Panc1 (cell line): ENCODE results near the gene TET3. TPM values are rescaled to one million over a fixed set of nuclear protein-coding genes. Genes with fewer than 3 reads are reported as not detected.

Experiments
- ATAC-seq: fragments of 200-7000 bp; cut with Tn5 transposase; 2 replicates; pipeline ENCODE4 v1.9.1; 2020; ENCODE audit warnings: mild to moderate bottlenecking, moderate library complexity
- BruUV-seq: library from RNA; stranded (reverse); fragments of 400-500 nt; replicated peaks from 2 replicates; lab custom pipeline; 2021; lab: Mats Ljungman, UMichigan
- CTCF ChIA-PET: fragments of 300-600 bp; sonication (Branson Sonifier 250); formaldehyde crosslinking; loops from one replicate; lab custom pipeline; 2022; ENCODE audit warnings: antibody characterized with exemption; lab: Charles Lee
- POLR2A ChIA-PET: fragments of 300-600 bp; sonication (Branson Sonifier 250); formaldehyde crosslinking; loops from one replicate; lab custom pipeline; 2022; ENCODE audit warnings: antibody characterized with exemption; lab: Charles Lee
- DNase-seq: peaks from one replicate; pipeline ENCODE4 v3.0.0-alpha.2; 2010; ENCODE audit warnings: low read depth, low spot score
- H3K27ac ChIP-seq: 2 replicates; pipeline ENCODE4 v1.5.1; 2011; ENCODE audit warnings: mild to moderate bottlenecking, low read length, inconsistent platforms
- H3K27me3 ChIP-seq: fragments of 200-500 bp; sonication (Bioruptor generic); 2 replicates; pipeline ENCODE4 v1.6.0; 2014; ENCODE audit warnings: low read length, inconsistent platforms; ENCODE audit not compliant: control insufficient read depth, insufficient read depth
- H3K36me3 ChIP-seq: fragments of 200-500 bp; sonication (Bioruptor generic); 2 replicates; pipeline ENCODE4 v1.5.1; 2014; ENCODE audit warnings: inconsistent platforms, mild to moderate bottlenecking, low read length, moderate library complexity; ENCODE audit not compliant: control insufficient read depth, insufficient read depth
- H3K4me1 ChIP-seq: 2 replicates; pipeline ENCODE4 v1.5.1; 2011; ENCODE audit warnings: inconsistent platforms, mild to moderate bottlenecking, low read length, moderate library complexity; ENCODE audit not compliant: control insufficient read depth, insufficient read depth
- H3K4me3 ChIP-seq, 2 experiments: 2 replicates each; pipeline ENCODE4 v1.5.1; 2011 to 2012; ENCODE audit warnings: low read depth in 2 of 2, low read length in 2 of 2, mild to moderate bottlenecking in 2 of 2, inconsistent platforms in 1 of 2, moderate library complexity in 1 of 2
- H3K9me3 ChIP-seq: fragments of 200-500 bp; sonication (Bioruptor generic); 2 replicates; pipeline ENCODE4 v1.5.1; 2014; ENCODE audit warnings: low read depth, mild to moderate bottlenecking, inconsistent platforms, low read length, moderate library complexity; ENCODE audit not compliant: control insufficient read depth, insufficient read depth
- CTCF ChIP-seq: fragments of 450-650 bp; IDR thresholded peaks from 2 replicates; pipeline ENCODE4 v1.5.1; 2017; ENCODE audit warnings: mild to moderate bottlenecking
- POLR2AphosphoS5 ChIP-seq: IDR thresholded peaks from 2 replicates; pipeline ENCODE4 v1.6.1; 2012; ENCODE audit warnings: mild to moderate bottlenecking, low read depth, low read length, moderate library complexity
- REST ChIP-seq, 2 experiments: IDR thresholded peaks; 2 replicates each; pipeline ENCODE4 v1.6.1; 2011 to 2012; ENCODE audit warnings: low read depth in 2 of 2, control low read depth in 1 of 2, low read length in 1 of 2, mild to moderate bottlenecking in 1 of 2, moderate library complexity in 1 of 2; ENCODE audit not compliant: insufficient read depth in 1 of 2
- SIN3A ChIP-seq: IDR thresholded peaks from 2 replicates; pipeline ENCODE4 v1.6.1; 2012; ENCODE audit warnings: low read depth, mild to moderate bottlenecking, low read length, moderate library complexity, borderline replicate concordance; ENCODE audit not compliant: insufficient read depth
- TCF7L2 ChIP-seq: IDR thresholded peaks from 2 replicates; pipeline ENCODE4 v1.6.1; 2011; ENCODE audit warnings: mild to moderate bottlenecking, low read depth, low read length, inconsistent platforms
- in situ Hi-C: cut with HindIII; loops from 2 replicates; pipeline ENCODE4 v1.10.0; 2016; ENCODE audit warnings: low sequenced_read_pairs, low pct_unique_long_range_greater_than_20kb
- intact Hi-C: fragments of 100-400 bp; cut with micrococcal nuclease; formaldehyde crosslinking; loops from one replicate; pipeline ENCODE4 v1.10.0; 2022; ENCODE audit not compliant: unreplicated experiment
- total RNA-seq: library from RNA; stranded (reverse); gene quantifications from one replicate; pipeline ENCODE4 v1.2.1, GENCODE V29; 2021; ENCODE audit not compliant: unreplicated experiment

The TET3 gene
- total RNA-seq, 1 experiment from 2014 or later = 13.1 TPM

GRCh38 chr2:73979021-73979420, 5.7 kb upstream of the TET3 start:
- Histone ChIP-seq H3K27me3 (no peaks in the 10 kb centered on the region), H3K9me3 (no peaks in the 10 kb centered on the region), H3K4me1 (peaks cover 31% of the 10 kb centered on the region), H3K36me3 (no peaks in the 10 kb centered on the region; the same call in 1 of the 2 replicates), H3K27ac (no peak overlapping the region), H3K4me3 (no peak overlapping the region)
- TF ChIP-seq POLR2AphosphoS5 (no peak), REST (IDR thresholded peaks at IDR 0.05; ENCODE audit: insufficient read depth in 1 of 2, low read depth in 2 of 2, low read length in 1 of 2) (no peak)
- BruUV-seq = no TSS peak
- CTCF ChIA-PET = no interaction called here
- POLR2A ChIA-PET = no interaction called here
- DNase-seq (no peak), ATAC-seq (no peak)
- in situ Hi-C loops (no loop called here), intact Hi-C loops (no loop called here)

- no peak for DNase-seq
These were observed 5.0 kb upstream of the TET3 start for GRCh38 chr2:73979686-73980085.

More at GRCh38 chr2:73979686-73980085, 5.0 kb upstream of the TET3 start:
- Histone ChIP-seq H3K36me3 (no peaks in the 10 kb centered on the region; the same call in 1 of the 2 replicates), H3K27me3 (no peaks in the 10 kb centered on the region), H3K9me3 (no peaks in the 10 kb centered on the region), H3K4me1 (peaks cover 34% of the 10 kb centered on the region), H3K4me3 (no peak overlapping the region), H3K27ac (no peak overlapping the region)
- POLR2A ChIA-PET = no interaction called here
- no TSS peak for BruUV-seq
- ATAC-seq = no peak
- in situ Hi-C loops (no loop called here), intact Hi-C loops (no loop called here)
- TF ChIP-seq REST (IDR thresholded peaks at IDR 0.05; ENCODE audit: insufficient read depth in 1 of 2, low read depth in 2 of 2, low read length in 1 of 2) (no peak), CTCF (no peak), POLR2AphosphoS5 (no peak), TCF7L2 (no peak), SIN3A (no peak)
- CTCF ChIA-PET = no interaction called here
